IPS-18c (cell line): Measurements from ENCODE around the gene DNAJC5.
"Not testable (repeated sequence)": the region's sequence is repeated elsewhere in the genome, so short reads cannot be mapped to it uniquely, and the experiment has no call there.

ENCODE experiments used
- H3K4me3 ChIP-seq: 2 replicates; pipeline ENCODE4 v1.7.0; 2013; ENCODE audit warnings: low read depth, mild to moderate bottlenecking, low read length, moderate library complexity; ENCODE audit not compliant: insufficient read depth
- H3K9me3 ChIP-seq: one replicate; pipeline ENCODE4 v1.6.1; 2013; ENCODE audit warnings: mild to moderate bottlenecking, low read length, moderate library complexity; ENCODE audit not compliant: control insufficient read depth, insufficient read depth

The DNAJC5 gene

DNA sequence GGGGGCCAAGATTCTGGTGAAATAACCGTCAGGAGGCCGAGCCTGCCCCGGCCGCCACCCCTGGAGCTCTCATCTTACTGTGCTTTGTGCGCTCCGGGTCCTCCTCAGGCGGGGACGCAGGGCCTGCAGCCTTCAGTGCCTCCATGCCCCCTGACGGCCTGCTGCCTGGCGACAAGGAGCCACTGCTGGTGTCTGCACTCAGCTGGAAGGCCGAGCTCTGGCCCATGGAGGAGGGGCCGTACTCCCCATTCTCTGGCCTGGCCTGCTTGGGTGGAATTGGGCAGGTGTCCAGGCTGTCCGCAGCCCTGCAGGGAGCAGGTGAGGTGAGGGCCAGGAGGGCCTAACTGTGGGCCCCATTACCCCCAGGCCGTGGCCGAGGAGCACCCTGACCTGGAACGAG is 69.5 kb downstream of the DNAJC5 start:
- no peak overlapping the region for H3K4me3 ChIP-seq
- peaks cover 10% of the 10 kb centered on the region for H3K9me3 ChIP-seq

DNA sequence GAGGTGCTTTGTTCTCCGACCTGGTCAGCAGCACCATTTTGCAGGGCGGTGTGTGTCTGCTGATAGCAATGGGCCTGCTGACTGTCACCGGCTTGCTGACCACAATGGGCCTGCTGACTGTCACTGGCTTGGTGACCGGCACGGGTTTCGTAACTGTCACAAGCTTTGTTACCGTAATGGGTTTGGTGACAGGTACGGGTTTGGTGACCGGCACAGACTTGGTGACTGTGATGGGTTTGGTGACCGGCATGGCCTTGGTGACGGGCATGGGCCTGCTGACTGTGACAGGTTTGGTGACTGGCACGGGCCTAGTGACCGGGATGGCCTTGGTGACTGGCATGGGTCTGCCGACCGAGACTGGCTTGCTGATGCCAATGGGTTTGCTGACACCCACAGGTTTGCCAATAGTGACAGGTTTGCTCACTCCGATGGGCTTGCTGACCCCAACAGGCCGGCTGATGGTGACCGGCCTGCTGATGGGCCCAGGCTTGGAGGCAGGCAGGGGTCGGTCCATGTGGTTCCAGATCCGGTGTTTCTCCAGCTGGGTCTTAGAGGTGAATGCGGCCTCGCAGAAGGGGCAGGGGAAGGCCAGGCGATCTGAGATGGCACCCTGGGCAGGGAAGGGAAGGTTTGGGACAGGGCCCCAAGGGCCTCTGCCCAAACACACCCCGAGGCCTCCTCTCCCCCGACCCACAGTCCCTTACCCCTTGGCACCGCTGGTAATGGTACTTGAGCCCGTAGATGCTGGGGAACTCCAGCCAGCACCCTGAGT is 71.4 kb downstream of the DNAJC5 start:
- Histone ChIP-seq H3K4me3 (no peak overlapping the region), H3K9me3 (peaks cover 12% of the 10 kb centered on the region)

GRCh38 chr20:63966944-63967322 is 72.0 kb downstream of the DNAJC5 start:
- H3K4me3 ChIP-seq = no peak overlapping the region; the same call in 1 of the 2 replicates
- peaks cover 12% of the 10 kb centered on the region for H3K9me3 ChIP-seq

- Histone ChIP-seq H3K9me3 (peaks cover 12% of the 10 kb centered on the region), H3K4me3 (no peak overlapping the region; the same call in 1 of the 2 replicates)
Observed at GRCh38 chr20:63967330-63968135, 72.6 kb downstream of the DNAJC5 start.

- H3K4me3 ChIP-seq = peak overlapping the region; percentile 67
- H3K9me3 ChIP-seq = peaks cover 12% of the 10 kb centered on the region
Observed at GRCh38 chr20:63968136-63968927, 73.4 kb downstream of the DNAJC5 start.

GRCh38 chr20:63968928-63969760 is 74.2 kb downstream of the DNAJC5 start:
- H3K4me3 ChIP-seq = peak overlapping the region; percentile 67
- peaks cover 10% of the 10 kb centered on the region for H3K9me3 ChIP-seq

- H3K9me3 ChIP-seq = peaks cover 8% of the 10 kb centered on the region
- peak within 1 kb of the TSS; percentile 67 for H3K4me3 ChIP-seq
Observed at GRCh38 chr20:63969838-63970713, 75.2 kb downstream of the DNAJC5 start, which contains the start of gene ZNF512B. ZNF512B (minus strand) TSS chr20:63969930; CDS start chr20:63967950, 1,980 bp downstream.

DNA sequence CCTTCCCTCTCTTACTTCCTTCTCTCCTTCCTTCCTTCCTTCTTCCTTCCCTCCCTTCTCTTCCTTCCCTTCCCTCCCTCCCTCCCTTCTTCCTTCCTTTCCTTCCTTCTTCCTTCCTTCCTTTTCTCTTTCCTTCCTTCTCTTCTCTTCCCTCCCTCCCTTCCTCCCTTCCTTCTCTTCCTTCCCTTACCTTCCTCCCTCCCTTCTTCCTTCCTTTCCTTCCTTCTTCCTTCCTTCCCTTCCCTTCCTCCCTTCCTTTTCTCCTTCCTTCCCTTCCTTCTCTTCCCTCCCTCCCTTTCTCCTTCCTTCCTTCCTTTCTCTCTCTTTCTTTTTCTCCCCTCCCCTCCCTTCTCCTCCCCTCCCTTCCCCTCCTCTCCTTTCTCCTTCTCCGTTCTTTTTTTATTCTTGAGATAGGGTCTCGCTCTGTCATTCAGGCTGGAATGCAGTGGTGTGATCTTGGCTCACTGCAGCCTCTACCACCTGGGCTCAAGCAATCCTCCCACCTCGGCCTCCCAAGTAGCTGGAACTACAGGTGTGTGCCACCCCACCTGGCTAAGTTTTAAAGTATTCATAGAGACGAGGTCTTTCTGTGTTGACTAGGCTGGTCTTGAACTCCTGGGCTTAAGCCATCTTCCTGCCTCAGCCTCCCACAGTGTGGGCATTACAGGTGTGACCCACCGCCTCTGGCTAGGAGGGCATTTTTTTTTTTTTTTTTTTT is 75.9 kb downstream of the DNAJC5 start:
- peaks cover 8% of the 10 kb centered on the region for H3K9me3 ChIP-seq
- no peak overlapping the region for H3K4me3 ChIP-seq

DNA sequence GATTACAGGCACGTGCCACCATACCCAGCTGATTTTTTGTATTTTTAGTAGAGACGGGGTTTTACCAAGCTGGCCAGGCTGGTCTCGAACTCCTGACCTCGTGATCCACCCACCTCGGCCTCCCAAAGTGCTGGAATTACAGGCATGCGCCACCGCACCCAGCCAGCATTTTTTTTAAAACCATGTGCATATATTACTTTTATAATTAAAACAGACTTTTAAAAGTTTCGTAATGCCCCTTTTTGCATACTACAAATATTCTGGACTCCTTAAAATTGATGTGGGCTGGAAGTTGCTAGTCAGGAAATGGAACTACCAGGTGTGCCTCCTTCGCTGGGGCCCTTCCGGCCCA is 77.0 kb downstream of the DNAJC5 start:
- not testable (repeated sequence) for H3K9me3 ChIP-seq, H3K4me3 ChIP-seq

- H3K9me3 ChIP-seq = peaks cover 2% of the 10 kb centered on the region
- no peak overlapping the region for H3K4me3 ChIP-seq
Observed at GRCh38 chr20:63972312-63973159, 77.6 kb downstream of the DNAJC5 start.

- H3K9me3 ChIP-seq = peaks cover 2% of the 10 kb centered on the region
- no peak overlapping the region for H3K4me3 ChIP-seq
Observed at GRCh38 chr20:63973160-63973479, 78.2 kb downstream of the DNAJC5 start.

GRCh38 chr20:63973636-63974401 is 78.9 kb downstream of the DNAJC5 start:
- peak overlapping the region; percentile 51; the same call in 1 of the 2 replicates for H3K4me3 ChIP-seq
- H3K9me3 ChIP-seq = peaks cover 2% of the 10 kb centered on the region

GRCh38 chr20:63974402-63975200 is 79.7 kb downstream of the DNAJC5 start:
- H3K4me3 ChIP-seq = no peak overlapping the region

More at GRCh38 chr20:63974402-63975200, 79.7 kb downstream of the DNAJC5 start:
- peaks cover 2% of the 10 kb centered on the region for H3K9me3 ChIP-seq
